A673 (cell line): ENCODE measurements around the gene FXYD3.

ENCODE experiments used
- EZH2 ChIP-seq: fragments of 200-600 bp; sonication (generic); IDR thresholded peaks from 2 replicates; pipeline ENCODE4 v1.6.1; 2017; ENCODE audit warnings: borderline replicate concordance, low read depth, mild to moderate bottlenecking, mixed read lengths, antibody characterized with exemption, low read length; ENCODE audit not compliant: poor library complexity, severe bottlenecking
- TF ChIP-seq, protein P1 (sequence below): fragments of 300-800, 200-600 bp; sonication (generic); conservative IDR thresholded peaks from 2 replicates; pipeline ENCODE4 v1.5.1; 2017; ENCODE audit warnings: low read depth, mild to moderate bottlenecking, antibody characterized with exemption, low read length, moderate library complexity, mixed read lengths

DNA sequence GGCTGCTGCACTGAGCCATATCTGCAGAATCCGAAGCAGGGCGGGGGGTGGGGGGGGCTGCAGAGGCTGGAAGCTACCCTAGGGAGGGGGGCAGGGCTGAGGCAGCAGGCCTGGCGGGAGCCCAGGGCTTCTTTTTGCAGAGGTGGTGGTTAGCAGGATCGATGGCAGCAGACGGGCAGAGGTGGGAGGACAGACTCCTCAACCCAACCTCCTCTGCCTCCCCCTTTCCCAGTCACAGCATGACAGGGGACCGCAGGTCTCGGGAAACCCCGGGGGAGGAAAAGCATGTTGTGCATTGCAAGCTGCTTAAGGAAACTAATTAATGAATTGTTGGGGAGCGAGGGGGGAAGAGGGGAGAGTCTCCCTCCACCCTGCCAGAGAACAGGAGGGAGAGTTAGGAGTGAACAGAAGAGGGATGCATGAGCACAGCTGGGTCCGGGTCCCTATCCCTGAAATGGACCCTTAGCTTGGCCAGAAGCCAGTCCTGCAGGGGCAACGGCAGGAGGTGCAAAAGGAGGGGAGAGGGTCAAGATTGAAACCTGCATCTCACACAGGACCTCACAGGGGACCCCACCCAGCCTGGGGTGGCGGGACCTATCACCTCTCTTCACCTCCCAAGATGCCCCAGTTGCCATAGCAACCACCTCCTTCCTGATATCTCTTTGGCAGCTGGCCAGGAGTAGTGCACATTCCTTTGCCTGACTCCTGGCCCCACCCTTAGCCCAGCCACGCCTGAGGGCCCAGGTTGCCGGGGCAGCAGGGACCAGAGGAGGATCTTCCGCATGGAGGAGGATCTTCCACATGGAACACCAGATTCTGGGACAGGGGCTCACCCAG is 29.2 kb downstream of the FXYD3 start:
- TF ChIP-seq, protein P1, sequence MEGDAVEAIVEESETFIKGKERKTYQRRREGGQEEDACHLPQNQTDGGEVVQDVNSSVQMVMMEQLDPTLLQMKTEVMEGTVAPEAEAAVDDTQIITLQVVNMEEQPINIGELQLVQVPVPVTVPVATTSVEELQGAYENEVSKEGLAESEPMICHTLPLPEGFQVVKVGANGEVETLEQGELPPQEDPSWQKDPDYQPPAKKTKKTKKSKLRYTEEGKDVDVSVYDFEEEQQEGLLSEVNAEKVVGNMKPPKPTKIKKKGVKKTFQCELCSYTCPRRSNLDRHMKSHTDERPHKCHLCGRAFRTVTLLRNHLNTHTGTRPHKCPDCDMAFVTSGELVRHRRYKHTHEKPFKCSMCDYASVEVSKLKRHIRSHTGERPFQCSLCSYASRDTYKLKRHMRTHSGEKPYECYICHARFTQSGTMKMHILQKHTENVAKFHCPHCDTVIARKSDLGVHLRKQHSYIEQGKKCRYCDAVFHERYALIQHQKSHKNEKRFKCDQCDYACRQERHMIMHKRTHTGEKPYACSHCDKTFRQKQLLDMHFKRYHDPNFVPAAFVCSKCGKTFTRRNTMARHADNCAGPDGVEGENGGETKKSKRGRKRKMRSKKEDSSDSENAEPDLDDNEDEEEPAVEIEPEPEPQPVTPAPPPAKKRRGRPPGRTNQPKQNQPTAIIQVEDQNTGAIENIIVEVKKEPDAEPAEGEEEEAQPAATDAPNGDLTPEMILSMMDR: no peak
- TF ChIP-seq EZH2: no peak
